ENCODE results near the gene WDR13.
"Not testable (repeated sequence)": the region's sequence is repeated elsewhere in the genome, so short reads cannot be mapped to it uniquely, and the experiment has no call there.

The WDR13 gene

DNA sequence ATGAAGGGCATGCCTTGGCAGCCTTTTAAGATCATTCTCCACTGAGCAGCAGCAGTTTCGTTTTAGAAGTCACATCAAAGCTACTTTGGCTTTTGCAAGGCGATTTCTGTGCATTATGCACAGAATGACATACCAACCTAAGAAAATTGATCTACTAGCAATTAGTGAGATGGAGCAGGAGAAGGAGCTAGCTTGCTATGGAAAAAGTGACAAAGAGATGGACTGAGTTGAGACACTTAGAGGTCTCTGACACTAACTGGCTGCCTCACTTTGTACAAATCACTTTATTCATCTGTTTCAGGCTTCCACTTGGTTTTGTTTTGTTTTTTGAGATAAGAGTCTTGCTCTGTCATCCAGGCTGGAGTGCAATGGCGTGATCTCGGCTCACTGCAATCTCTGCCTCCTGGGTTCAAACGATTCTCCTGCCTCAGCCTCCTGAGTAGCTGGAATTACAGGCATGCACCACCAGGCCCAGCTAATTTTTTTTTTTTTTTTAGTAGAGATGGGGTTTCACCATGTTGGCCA is 54.8 kb downstream of the WDR13 start:
- not testable (repeated sequence) for DNase-seq (ENCODE audit: low read depth in 1 of 2, low spot score in 1 of 2)

DNA sequence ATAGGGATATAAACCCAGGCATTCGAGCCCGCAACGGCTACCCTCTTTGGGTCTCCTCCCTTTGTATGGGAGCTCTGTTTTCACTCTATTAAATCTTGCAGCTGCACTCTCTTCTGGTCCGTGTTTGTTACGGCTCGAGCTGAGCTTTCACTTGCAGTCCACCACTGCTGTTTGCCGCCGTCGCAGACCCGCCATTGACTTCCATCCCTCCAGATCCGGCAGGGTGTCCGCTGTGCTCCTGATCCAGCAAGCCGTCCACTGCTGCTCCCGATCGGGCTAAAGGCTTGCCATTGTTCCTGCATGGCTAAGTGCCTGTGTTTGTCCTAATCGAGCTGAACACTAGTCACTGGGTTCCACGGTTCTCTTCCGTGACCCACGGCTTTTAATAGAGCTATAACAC is 57.5 kb downstream of the WDR13 start:
- not testable (repeated sequence) for DNase-seq (ENCODE audit: low read depth in 1 of 2, low spot score in 1 of 2)

All from activated T-helper 1 cell treated with anti-CD3 and anti-CD28 coated beads, Interleukin-2, amount 50 U/mL, for 16 hours (primary cell).